HG02588 (cell line): ENCODE data around the gene EPG5.
"Not testable (repeated sequence)": the region's sequence is repeated elsewhere in the genome, so short reads cannot be mapped to it uniquely, and the experiment has no call there.

Experiments
- ATAC-seq: cut with Tn5 transposase; IDR thresholded peaks from one replicate; pipeline ENCODE4 v1.9.1; 2021; ENCODE audit warnings: mild to moderate bottlenecking, moderate library complexity; ENCODE audit not compliant: unreplicated experiment

The EPG5 gene

GRCh38 chr18:45967007-45967706 is at the start of gene EPG5:
EPG5 (minus strand) TSS chr18:45967329; CDS start chr18:45967239, 90 bp downstream.
- peak; percentile 98 for ATAC-seq

GRCh38 chr18:46013484-46014189 is 46.5 kb upstream of the EPG5 start:
- peak; percentile 64 for ATAC-seq

- no peak for ATAC-seq
Measured at GRCh38 chr18:46010676-46011075, 43.5 kb upstream of the EPG5 start.

- no peak for ATAC-seq
Measured at GRCh38 chr18:46010050-46010449, 42.9 kb upstream of the EPG5 start.

- ATAC-seq, result no peak
Measured at GRCh38 chr18:46009125-46009840, 42.2 kb upstream of the EPG5 start.

- no peak for ATAC-seq
Measured at GRCh38 chr18:46008531-46008930, 41.4 kb upstream of the EPG5 start.

- no peak for ATAC-seq
Measured at GRCh38 chr18:46007165-46007564, 40.0 kb upstream of the EPG5 start.

- no peak for ATAC-seq
Measured at GRCh38 chr18:46002934-46003333, 35.8 kb upstream of the EPG5 start.

GRCh38 chr18:46001892-46002291 is 34.8 kb upstream of the EPG5 start:
- ATAC-seq, result no peak

- no peak for ATAC-seq
Measured at GRCh38 chr18:46001074-46001473, 33.9 kb upstream of the EPG5 start.

- no peak for ATAC-seq
Measured at GRCh38 chr18:45999536-45999935, 32.4 kb upstream of the EPG5 start.

GRCh38 chr18:45998244-45998643 is 31.1 kb upstream of the EPG5 start:
- no peak for ATAC-seq

- no peak for ATAC-seq
Measured at GRCh38 chr18:45997700-45998151, 30.6 kb upstream of the EPG5 start.

- no peak for ATAC-seq
Measured at GRCh38 chr18:45995461-45995860, 28.3 kb upstream of the EPG5 start.

GRCh38 chr18:45993438-45993837 is 26.3 kb upstream of the EPG5 start:
- ATAC-seq, result no peak

- not testable (repeated sequence) for ATAC-seq
Measured at GRCh38 chr18:45992527-45992926, 25.4 kb upstream of the EPG5 start.

GRCh38 chr18:45991788-45992187 is 24.7 kb upstream of the EPG5 start:
- no peak for ATAC-seq

GRCh38 chr18:45984546-45985235 is 17.6 kb upstream of the EPG5 start:
- no peak for ATAC-seq

GRCh38 chr18:45981821-45982220 is 14.7 kb upstream of the EPG5 start:
- ATAC-seq, result no peak

- no peak for ATAC-seq
Measured at GRCh38 chr18:45980229-45980628, 13.1 kb upstream of the EPG5 start.

GRCh38 chr18:45978084-45978483 is 11.0 kb upstream of the EPG5 start:
- no peak for ATAC-seq
